ENCODE measurements around the gene CDK16. TPM values are rescaled to one million over a fixed set of nuclear protein-coding genes. Genes with fewer than 3 reads are reported as not detected.
"Not testable (repeated sequence)": the region's sequence is repeated elsewhere in the genome, so short reads cannot be mapped to it uniquely, and the experiment has no call there.

The CDK16 gene
- total and polyA plus RNA-seq, 2 experiments from 2014 or later, result 391 to 481 TPM

- Histone ChIP-seq H3K36me3 (peaks cover 28% of the 10 kb centered on the region), H3K4me3 (no peak overlapping the region), H3K27ac (peak overlapping the region; percentile 43), H3K4me1 (ENCODE audit: low read depth) (no peaks in the 10 kb centered on the region), H3K9me3 (ENCODE audit: low read depth) (no peaks in the 10 kb centered on the region), H3K27me3 (no peaks in the 10 kb centered on the region)
- TF ChIP-seq CTCF (IDR thresholded peaks at IDR 0.05; ENCODE audit: low read depth, low read length), result no peak
- no peak for DNase-seq (ENCODE audit: low read depth in 1 of 2, low spot score in 1 of 2)
Measured at GRCh38 chrX:47247206-47247998, 28.9 kb downstream of the CDK16 start.

GRCh38 chrX:47247999-47248320 lies 29.5 kb downstream of the CDK16 start:
- peaks cover 24% of the 10 kb centered on the region for H3K36me3 ChIP-seq
- no peak for DNase-seq (ENCODE audit: low read depth in 1 of 2, low spot score in 1 of 2)
- no peaks in the 10 kb centered on the region for H3K9me3 ChIP-seq (ENCODE audit: low read depth)
- H3K4me3 ChIP-seq, result no peak overlapping the region
- no peak for TF ChIP-seq CTCF (IDR thresholded peaks at IDR 0.05; ENCODE audit: low read depth, low read length)
- no peaks in the 10 kb centered on the region for H3K4me1 ChIP-seq (ENCODE audit: low read depth)
- no peaks in the 10 kb centered on the region for H3K27me3 ChIP-seq
- H3K27ac ChIP-seq, result peak overlapping the region; percentile 43

GRCh38 chrX:47248576-47248975 lies 30.1 kb downstream of the CDK16 start:
- Histone ChIP-seq H3K4me3 (no peak overlapping the region), H3K27me3 (no peaks in the 10 kb centered on the region)

GRCh38 chrX:47250017-47250347 lies 31.5 kb downstream of the CDK16 start:
- no peak for TF ChIP-seq CTCF (IDR thresholded peaks at IDR 0.05; ENCODE audit: low read depth, low read length)
- no peaks in the 10 kb centered on the region for H3K27me3 ChIP-seq
- no peaks in the 10 kb centered on the region for H3K4me1 ChIP-seq (ENCODE audit: low read depth)
- no peak for DNase-seq (ENCODE audit: low read depth in 1 of 2, low spot score in 1 of 2)
- no peaks in the 10 kb centered on the region for H3K9me3 ChIP-seq (ENCODE audit: low read depth)
- H3K27ac ChIP-seq, result no peak overlapping the region
- no peak overlapping the region for H3K4me3 ChIP-seq
- H3K36me3 ChIP-seq, result peaks cover 12% of the 10 kb centered on the region

More at GRCh38 chrX:47248576-47248975, 30.1 kb downstream of the CDK16 start:
- H3K36me3 ChIP-seq, result peaks cover 20% of the 10 kb centered on the region
- no peak for DNase-seq (ENCODE audit: low read depth in 1 of 2, low spot score in 1 of 2)
- H3K9me3 ChIP-seq (ENCODE audit: low read depth), result no peaks in the 10 kb centered on the region
- peak overlapping the region; percentile 43 for H3K27ac ChIP-seq
- H3K4me1 ChIP-seq (ENCODE audit: low read depth), result no peaks in the 10 kb centered on the region
- TF ChIP-seq CTCF (IDR thresholded peaks at IDR 0.05; ENCODE audit: low read depth, low read length), result no peak

- not testable (repeated sequence) for H3K9me3 ChIP-seq (ENCODE audit: low read depth); H3K36me3 ChIP-seq; H3K4me3 ChIP-seq; H3K27ac ChIP-seq; DNase-seq (ENCODE audit: low read depth in 1 of 2, low spot score in 1 of 2); H3K27me3 ChIP-seq; H3K4me1 ChIP-seq (ENCODE audit: low read depth)
Measured at GRCh38 chrX:47257620-47258019, 39.1 kb downstream of the CDK16 start.

- Histone ChIP-seq H3K27ac (no peak overlapping the region), H3K4me3 (no peak overlapping the region), H3K27me3 (no peaks in the 10 kb centered on the region), H3K9me3 (ENCODE audit: low read depth) (no peaks in the 10 kb centered on the region), H3K4me1 (ENCODE audit: low read depth) (no peaks in the 10 kb centered on the region), H3K36me3 (no peaks in the 10 kb centered on the region)
- DNase-seq (ENCODE audit: low read depth in 1 of 2, low spot score in 1 of 2), result peak in 1 of 2 donors; percentile 52
- TF ChIP-seq CTCF (IDR thresholded peaks at IDR 0.05; ENCODE audit: low read depth, low read length), result no peak
Measured at GRCh38 chrX:47264483-47265173, 46.1 kb downstream of the CDK16 start.
